Keratinocyte (primary cell): ENCODE data around the gene ARHGEF16. TPM values are rescaled to one million over a fixed set of nuclear protein-coding genes. Genes with fewer than 3 reads are reported as not detected.

Experiments used
- DNase-seq: peaks from one replicate; pipeline ENCODE4 v3.0.0-alpha.2; 2011; ENCODE audit warnings: low read depth, missing footprints, low spot score
- FAIRE-seq: peaks from 2 replicates; lab custom pipeline; 2011; peaks lifted over from hg19 to GRCh38; lab: Jason Lieb, UNC
- H2AFZ ChIP-seq: 2 replicates; pipeline ENCODE4 v1.6.0; 2012; ENCODE audit warnings: low read length, control low read depth, inconsistent platforms; ENCODE audit not compliant: control insufficient read depth
- H3K27ac ChIP-seq: 2 replicates; pipeline ENCODE4 v1.5.1; 2011; ENCODE audit warnings: low read length; ENCODE audit not compliant: control insufficient read depth, insufficient read depth
- H3K27me3 ChIP-seq: 3 replicates; pipeline ENCODE4 v1.6.0; 2011; ENCODE audit warnings: low read length; ENCODE audit not compliant: control insufficient read depth, insufficient read depth; ENCODE audit errors: extremely low read depth
- H3K36me3 ChIP-seq, 2 experiments: 2 replicates in 1 of 2; 3 replicates in 1 of 2; pipeline ENCODE4 v1.5.1; 2011; ENCODE audit warnings: low read length in 2 of 2, mild to moderate bottlenecking in 1 of 2; ENCODE audit not compliant: control insufficient read depth in 2 of 2, insufficient read depth in 2 of 2; ENCODE audit errors: extremely low read depth in 1 of 2
- H3K4me1 ChIP-seq: 3 replicates; pipeline ENCODE4 v1.5.1; 2011; ENCODE audit warnings: low read length; ENCODE audit not compliant: control insufficient read depth, insufficient read depth; ENCODE audit errors: extremely low read depth
- H3K4me2 ChIP-seq: 3 replicates; pipeline ENCODE4 v1.6.0; 2011; ENCODE audit warnings: low read depth, low read length; ENCODE audit not compliant: control insufficient read depth, insufficient read depth; ENCODE audit errors: extremely low read depth
- H3K4me3 ChIP-seq, 3 experiments: fragments of 200-600 bp in 1 of 3; sonication (generic) in 1 of 3; 2 replicates in 2 of 3; 3 replicates in 1 of 3; pipeline ENCODE4 v1.5.1; 2011 to 2016; ENCODE audit warnings: low read length in 3 of 3, mild to moderate bottlenecking in 3 of 3, control low read depth in 2 of 3, inconsistent platforms in 1 of 3, low read depth in 1 of 3, mixed read lengths in 1 of 3, mixed run types in 1 of 3, moderate library complexity in 1 of 3; ENCODE audit not compliant: control insufficient read depth in 2 of 3, insufficient read depth in 2 of 3; ENCODE audit errors: extremely low read depth in 1 of 3
- H3K79me2 ChIP-seq: 2 replicates; pipeline ENCODE4 v1.6.0; 2012; ENCODE audit warnings: low read length; ENCODE audit not compliant: control insufficient read depth, insufficient read depth
- H3K9ac ChIP-seq: 3 replicates; pipeline ENCODE4 v1.6.0; 2011; ENCODE audit warnings: low read length; ENCODE audit not compliant: control insufficient read depth, insufficient read depth; ENCODE audit errors: extremely low read depth
- H3K9me1 ChIP-seq: 3 replicates; pipeline ENCODE4 v1.6.0; 2011; ENCODE audit warnings: low read length; ENCODE audit not compliant: control insufficient read depth, insufficient read depth; ENCODE audit errors: extremely low read depth
- H3K9me3 ChIP-seq: 2 replicates; pipeline ENCODE4 v1.5.1; 2012; ENCODE audit warnings: low read depth, low read length; ENCODE audit not compliant: control insufficient read depth
- H4K20me1 ChIP-seq: 3 replicates; pipeline ENCODE4 v1.6.0; 2011; ENCODE audit warnings: low read length; ENCODE audit not compliant: control insufficient read depth, insufficient read depth; ENCODE audit errors: extremely low read depth
- CTCF ChIP-seq, 3 experiments: IDR thresholded peaks in 1 of 3; conservative IDR thresholded peaks in 1 of 3; optimal IDR thresholded peaks in 1 of 3; 2 replicates in 2 of 3; 3 replicates in 1 of 3; pipeline versions ENCODE3 to v1.5.1; 2011; ENCODE audit warnings: low read length in 3 of 3, mild to moderate bottlenecking in 3 of 3, moderate library complexity in 2 of 3, control low read depth in 1 of 3, inconsistent platforms in 1 of 3; ENCODE audit not compliant: insufficient read depth in 2 of 3; ENCODE audit errors: extremely low read depth in 1 of 3
- EZH2 ChIP-seq: IDR thresholded peaks from one replicate; pipeline ENCODE4 v1.6.1; 2012; ENCODE audit warnings: inconsistent platforms, mild to moderate bottlenecking, low read length, moderate library complexity
- dilution Hi-C: fragments of 300-500 bp; cut with MboI; formaldehyde crosslinking; loops from one replicate; pipeline ENCODE4 v1.7.0; 2020; ENCODE audit warnings: low sequenced_read_pairs; ENCODE audit not compliant: extremely low pct_ligation_motif_present
- polyA plus RNA-seq, 5 experiments: library from polyadenylated mRNA; depleted of rRNA in 3 of 5; stranded (reverse) in 3 of 5; stranded (forward) in 1 of 5; unstranded in 1 of 5; fragments of >200 nt; gene quantifications; 1 replicate in 1 of 5; 2 replicates in 3 of 5; 3 replicates in 1 of 5; pipeline versions ENCODE4 v1.2.1 to v1.2.3, GENCODE V29; 2011 to 2012; ENCODE audit warnings: missing spikeins in 2 of 5, low read depth in 1 of 5, low replicate concordance in 1 of 5

Gene ARHGEF16
- polyA plus RNA-seq, 1 donor (not counting 4 experiments of a cell fraction or from before 2014, with no cell fraction given), result 6.2 TPM

GRCh38 chr1:3488432-3488831 lies 34.0 kb downstream of the ARHGEF16 start:
- TF ChIP-seq CTCF (optimal IDR thresholded peaks at IDR 0.05 in 1 of 3, IDR thresholded peaks at IDR 0.05 in 1 of 3, conservative IDR thresholded peaks at IDR 0.05 in 1 of 3; ENCODE audit: extremely low read depth in 1 of 3, insufficient read depth in 2 of 3, low read length in 3 of 3) (no peak), EZH2 (no peak)
- no peaks in the 10 kb centered on the region for H3K79me2 ChIP-seq
- H3K4me1 ChIP-seq, result peaks cover 3% of the 10 kb centered on the region
- H3K27me3 ChIP-seq, result no peaks in the 10 kb centered on the region
- no peak overlapping the region for H3K4me3 ChIP-seq
- dilution Hi-C loops, result no loop called here
- no peaks in the 10 kb centered on the region for H3K9me1 ChIP-seq
- no peak overlapping the region for H3K9ac ChIP-seq
- H3K36me3 ChIP-seq, result no peaks in the 10 kb centered on the region
- no peaks in the 10 kb centered on the region for H4K20me1 ChIP-seq
- FAIRE-seq (no peak), DNase-seq (no peak)
- no peak overlapping the region for H3K4me2 ChIP-seq
- H3K27ac ChIP-seq, result no peak overlapping the region
- H2AFZ ChIP-seq, result no peak overlapping the region
- H3K9me3 ChIP-seq, result peaks cover 2% of the 10 kb centered on the region

GRCh38 chr1:3490046-3490745 lies 35.7 kb downstream of the ARHGEF16 start:
- DNase-seq (no peak), FAIRE-seq (no peak)
- Histone ChIP-seq H3K36me3 (no peaks in the 10 kb centered on the region), H3K4me3 (no peak overlapping the region), H3K27ac (no peak overlapping the region), H3K79me2 (no peaks in the 10 kb centered on the region), H3K9me1 (no peaks in the 10 kb centered on the region), H4K20me1 (no peaks in the 10 kb centered on the region), H2AFZ (no peak overlapping the region), H3K4me1 (peaks cover 3% of the 10 kb centered on the region), H3K9ac (no peak overlapping the region), H3K4me2 (no peak overlapping the region), H3K9me3 (peaks cover 2% of the 10 kb centered on the region), H3K27me3 (no peaks in the 10 kb centered on the region)
- TF ChIP-seq EZH2 (no peak), CTCF (optimal IDR thresholded peaks at IDR 0.05 in 1 of 3, IDR thresholded peaks at IDR 0.05 in 1 of 3, conservative IDR thresholded peaks at IDR 0.05 in 1 of 3; ENCODE audit: extremely low read depth in 1 of 3, insufficient read depth in 2 of 3, low read length in 3 of 3) (no peak)
- dilution Hi-C loops, result no loop called here
